Neutrophil (primary cell): ENCODE data around the gene MAN2B2.

Source experiments
- H3K27ac ChIP-seq: fragments of 200-600 bp; sonication (generic); 2 replicates; pipeline ENCODE4 v1.5.1; 2016; ENCODE audit warnings: mild to moderate bottlenecking, moderate library complexity
- H3K27me3 ChIP-seq: fragments of 200-600 bp; sonication (generic); 2 replicates; pipeline ENCODE4 v1.6.0; 2016; ENCODE audit warnings: mild to moderate bottlenecking
- H3K36me3 ChIP-seq: fragments of 200-600 bp; sonication (generic); 2 replicates; pipeline ENCODE4 v1.5.1; 2017
- H3K4me1 ChIP-seq, 2 experiments: fragments of 200-600 bp in 1 of 2; sonication (generic) in 1 of 2; 1 replicate in 1 of 2; 2 replicates in 1 of 2; pipeline versions ENCODE4 v1.5.1 to v1.6.1; 2013 to 2016; ENCODE audit warnings: low read depth in 1 of 2, low read length in 1 of 2, mild to moderate bottlenecking in 1 of 2, moderate library complexity in 1 of 2; ENCODE audit not compliant: control insufficient read depth in 1 of 2, insufficient read depth in 1 of 2
- H3K4me3 ChIP-seq, 2 experiments: fragments of 200-600 bp in 1 of 2; sonication (generic) in 1 of 2; 1 replicate in 1 of 2; 2 replicates in 1 of 2; pipeline ENCODE4 v1.5.1; 2013 to 2016; ENCODE audit warnings: low read depth in 1 of 2, low read length in 1 of 2, mild to moderate bottlenecking in 1 of 2, moderate library complexity in 1 of 2
- H3K9me3 ChIP-seq: fragments of 200-600 bp; sonication (generic); 2 replicates; pipeline ENCODE4 v1.5.1; 2016
- CTCF ChIP-seq: fragments of 200-600 bp; sonication (generic); IDR thresholded peaks from 2 replicates; pipeline ENCODE4 v1.5.1; 2016; ENCODE audit warnings: antibody characterized with exemption

Gene MAN2B2

GRCh38 chr4:6561706-6562371 lies 13.2 kb upstream of the MAN2B2 start:
- Histone ChIP-seq H3K4me1 (peaks cover 0 to 11% of the 10 kb centered on the region in 2 experiments), H3K27me3 (peaks cover 98% of the 10 kb centered on the region), H3K36me3 (no peaks in the 10 kb centered on the region), H3K27ac (no peak overlapping the region), H3K9me3 (no peaks in the 10 kb centered on the region), H3K4me3 (no peak overlapping the region)
- TF ChIP-seq CTCF, result no peak

GRCh38 chr4:6562931-6563901 lies 11.8 kb upstream of the MAN2B2 start:
- Histone ChIP-seq H3K4me3 (no peak overlapping the region), H3K27me3 (peaks cover 98% of the 10 kb centered on the region), H3K36me3 (no peaks in the 10 kb centered on the region), H3K27ac (no peak overlapping the region), H3K4me1 (peaks cover 0 to 11% of the 10 kb centered on the region in 2 experiments), H3K9me3 (no peaks in the 10 kb centered on the region)
- no peak for TF ChIP-seq CTCF

- no peak overlapping the region for H3K27ac ChIP-seq
- peaks cover 98% of the 10 kb centered on the region for H3K27me3 ChIP-seq
- H3K9me3 ChIP-seq, result no peaks in the 10 kb centered on the region
- no peak for TF ChIP-seq CTCF
- H3K36me3 ChIP-seq, result no peaks in the 10 kb centered on the region
- H3K4me1 ChIP-seq, result peaks cover 0 to 11% of the 10 kb centered on the region in 2 experiments
- H3K4me3 ChIP-seq, result no peak overlapping the region
Measured at GRCh38 chr4:6563935-6564645, 10.9 kb upstream of the MAN2B2 start.

GRCh38 chr4:6565691-6566390 lies 9.1 kb upstream of the MAN2B2 start:
- no peak for TF ChIP-seq CTCF
- Histone ChIP-seq H3K4me1 (peaks cover 0 to 11% of the 10 kb centered on the region in 2 experiments), H3K36me3 (no peaks in the 10 kb centered on the region), H3K4me3 (no peak overlapping the region), H3K27me3 (peaks cover 91% of the 10 kb centered on the region), H3K27ac (no peak overlapping the region), H3K9me3 (no peaks in the 10 kb centered on the region)
